Suprapubic skin (tissue), 4 donors: ENCODE results near the gene OXCT1.

ENCODE experiments used
- CTCF ChIP-seq, 2 donors: fragments of 200-600 bp in 1 of 2; fragments of 450-650 bp in 1 of 2; sonication (generic) in 1 of 2; IDR thresholded peaks; one replicate each; pipeline ENCODE4 v1.5.1; 2016 to 2019; ENCODE audit warnings: antibody characterized with exemption in 2 of 2, mild to moderate bottlenecking in 1 of 2, moderate library complexity in 1 of 2
- EP300 ChIP-seq: sonication (generic); formaldehyde crosslinking; IDR thresholded peaks from one replicate; pipeline ENCODE4 v1.6.1; 2017; ENCODE audit warnings: antibody characterized with exemption
- POLR2A ChIP-seq, 2 donors: fragments of 450-650 bp; IDR thresholded peaks; one replicate each; pipeline ENCODE4 v1.6.1; 2017; ENCODE audit warnings: antibody characterized with exemption in 2 of 2, mild to moderate bottlenecking in 2 of 2, moderate library complexity in 2 of 2
- POLR2AphosphoS5 ChIP-seq, 3 donors: sonication (generic); formaldehyde crosslinking; IDR thresholded peaks; one replicate each; pipeline ENCODE4 v1.6.1; 2017; ENCODE audit warnings: antibody characterized with exemption in 3 of 3

- no peak for TF ChIP-seq POLR2A (IDR thresholded peaks at IDR 0.05)
- TF ChIP-seq CTCF (IDR thresholded peaks at IDR 0.05) = no peak
- no peak for TF ChIP-seq EP300
- TF ChIP-seq POLR2AphosphoS5 (IDR thresholded peaks at IDR 0.05) = no peak
Measured at GRCh38 chr5:41790038-41790776, 80.0 kb downstream of the OXCT1 start.
